ENCODE measurements around the gene CBLN3.

GRCh38 chr14:24381363-24382063, 48.0 kb downstream of the CBLN3 start:
- TF ChIP-seq CTCF (conservative IDR thresholded peaks at IDR 0.05; ENCODE audit: low read length) (no peak), EZH2phosphoT487 (IDR thresholded peaks at IDR 0.05; ENCODE audit: borderline replicate concordance, low read depth, low read length) (no peak)

Data from OCI-LY7 (cell line).